GM19099 (cell line): ENCODE data around the gene SURF4.

ENCODE experiments used
- POLR2A ChIP-seq: IDR thresholded peaks from 3 replicates; pipeline ENCODE4 v1.6.1; 2011; ENCODE audit warnings: low read depth; ENCODE audit not compliant: insufficient read length; ENCODE audit errors: extremely low read depth

Gene SURF4

DNA sequence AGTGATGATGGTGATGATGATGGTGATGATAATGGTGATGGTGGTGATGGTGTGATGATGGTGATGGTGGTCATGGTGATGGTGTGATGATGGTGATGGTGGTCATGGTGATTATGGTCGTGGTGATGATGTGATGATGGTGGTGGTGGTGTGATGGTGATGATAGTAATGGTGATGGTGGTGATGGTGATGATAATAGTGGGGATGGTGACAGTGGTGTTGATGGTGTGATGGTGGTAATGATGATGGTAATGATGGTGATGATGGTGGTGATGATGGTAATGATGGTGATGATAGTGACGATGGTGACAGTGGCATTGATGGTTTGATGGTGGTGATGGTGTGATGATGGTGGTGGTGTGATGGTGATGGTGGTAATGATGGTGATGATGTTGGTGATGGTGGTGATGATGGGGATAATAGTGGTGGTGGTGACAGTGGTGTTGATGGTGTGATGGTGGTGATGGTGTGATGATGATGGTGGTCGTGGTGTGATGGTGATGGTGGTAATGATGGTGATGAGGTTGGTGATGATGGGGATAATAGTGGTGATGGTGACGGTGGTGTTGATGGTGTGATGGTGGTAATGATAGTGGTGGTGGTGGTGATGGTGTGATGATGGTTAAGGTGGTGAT is 6.8 kb upstream of the SURF4 start:
- TF ChIP-seq POLR2A, result no peak

- TF ChIP-seq POLR2A, result no peak
These were observed 4.9 kb upstream of the SURF4 start for GRCh38 chr9:133380734-133381133.

GRCh38 chr9:133379153-133380086 is 3.6 kb upstream of the SURF4 start:
- no peak for TF ChIP-seq POLR2A

GRCh38 chr9:133378408-133378962 is 2.6 kb upstream of the SURF4 start:
- no peak for TF ChIP-seq POLR2A

GRCh38 chr9:133377721-133378216 is 1.9 kb upstream of the SURF4 start:
- no peak for TF ChIP-seq POLR2A

DNA sequence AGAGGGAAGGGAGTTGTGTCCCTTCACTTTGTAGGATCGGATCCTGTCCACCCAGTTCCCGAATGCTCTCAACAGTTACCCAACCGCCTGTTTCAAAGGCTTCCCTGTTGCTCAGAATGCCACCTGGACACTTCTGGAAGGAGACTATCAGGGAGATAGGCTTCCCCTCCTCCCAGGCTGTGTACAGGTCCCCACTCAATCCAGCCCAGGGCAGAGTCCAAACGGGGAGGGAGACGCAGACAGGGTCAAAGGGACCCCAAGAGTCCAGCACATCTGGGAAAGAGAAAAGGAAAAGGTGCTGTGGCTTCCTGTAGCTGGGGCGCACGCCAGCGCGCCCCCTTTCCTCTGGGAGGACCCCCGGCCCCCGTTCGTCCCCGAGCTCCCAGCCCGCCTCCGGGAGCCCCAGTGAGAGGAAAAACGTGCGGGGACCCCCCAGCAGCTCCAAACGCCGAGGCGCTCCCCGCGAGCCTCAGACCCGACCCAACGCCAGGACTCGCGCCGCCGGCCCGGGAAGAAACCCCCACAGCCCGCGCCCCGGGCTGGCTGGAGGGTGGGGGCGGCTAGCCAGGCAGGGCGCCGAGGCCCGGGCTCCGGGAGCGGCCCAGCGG is 640 bp downstream of the SURF4 start:
- no peak for TF ChIP-seq POLR2A

- no peak for TF ChIP-seq POLR2A
These were observed 1.2 kb downstream of the SURF4 start for GRCh38 chr9:133374612-133375115.

- TF ChIP-seq POLR2A, result no peak
These were observed 3.7 kb downstream of the SURF4 start for GRCh38 chr9:133372144-133372543.

GRCh38 chr9:133371261-133371711 is 4.6 kb downstream of the SURF4 start:
- no peak for TF ChIP-seq POLR2A

GRCh38 chr9:133370685-133371084 is 5.2 kb downstream of the SURF4 start:
- no peak for TF ChIP-seq POLR2A

GRCh38 chr9:133369933-133370332 is 5.9 kb downstream of the SURF4 start:
- TF ChIP-seq POLR2A, result no peak

DNA sequence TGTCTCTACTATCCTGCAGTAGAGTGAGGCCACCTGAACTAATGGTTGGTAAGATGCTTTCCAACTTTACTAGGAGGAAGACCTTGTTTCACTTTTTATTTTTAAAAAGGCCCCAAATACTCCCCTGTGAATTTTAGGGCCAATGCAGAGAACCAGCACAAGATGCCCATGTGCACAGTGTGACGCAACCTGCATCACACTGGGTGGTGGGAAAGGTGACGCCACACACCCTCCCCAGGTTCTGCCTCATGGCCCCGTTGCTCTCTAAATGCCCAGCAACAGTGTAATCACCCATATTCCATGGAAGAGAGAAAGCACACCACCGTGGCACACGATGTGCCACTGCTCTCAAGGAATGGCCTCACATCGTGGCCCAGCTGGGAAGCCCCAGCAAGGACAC is 6.4 kb downstream of the SURF4 start:
- no peak for TF ChIP-seq POLR2A

- TF ChIP-seq POLR2A, result no peak
These were observed 7.5 kb downstream of the SURF4 start for GRCh38 chr9:133368249-133368881.

GRCh38 chr9:133367778-133368177 is 8.1 kb downstream of the SURF4 start:
- no peak for TF ChIP-seq POLR2A
